SJSA1 (cell line): Measurements from ENCODE around the gene DNAH8. TPM values are rescaled to one million over a fixed set of nuclear protein-coding genes. Genes with fewer than 3 reads are reported as not detected.
"Not testable (repeated sequence)": the region's sequence is repeated elsewhere in the genome, so short reads cannot be mapped to it uniquely, and the experiment has no call there.

Experiments
- DNase-seq, 2 experiments: peaks; one replicate each; pipeline ENCODE4 v3.0.0-alpha.2; 2015 to 2020; ENCODE audit warnings: low spot score in 2 of 2, low read depth in 1 of 2
- H3K27ac ChIP-seq: fragments of 250-450 bp; sonication (Bioruptor Pico); 2 replicates; pipeline ENCODE4 v1.5.1; 2020; ENCODE audit warnings: mild to moderate bottlenecking, moderate library complexity
- H3K27me3 ChIP-seq: fragments of 250-450 bp; sonication (Bioruptor Pico); replicated peaks from 2 replicates; pipeline ENCODE4 v1.5.1; 2020; ENCODE audit warnings: mild to moderate bottlenecking, moderate library complexity
- H3K36me3 ChIP-seq: fragments of 250-450 bp; sonication (Bioruptor Pico); 2 replicates; pipeline ENCODE4 v1.5.1; 2020; ENCODE audit warnings: mild to moderate bottlenecking
- H3K4me1 ChIP-seq: fragments of 250-450 bp; sonication (Bioruptor Pico); replicated peaks from 2 replicates; pipeline ENCODE4 v1.6.1; 2021; ENCODE audit warnings: mild to moderate bottlenecking
- H3K4me3 ChIP-seq: fragments of 250-450 bp; sonication (Bioruptor Pico); 2 replicates; pipeline ENCODE4 v1.5.1; 2020; ENCODE audit warnings: mild to moderate bottlenecking
- H3K9me3 ChIP-seq: fragments of 250-450 bp; sonication (Bioruptor Pico); replicated peaks from 2 replicates; pipeline ENCODE4 v1.5.1; 2020; ENCODE audit warnings: mild to moderate bottlenecking
- total RNA-seq: library from RNA; depleted of rRNA; stranded (reverse); fragments of >200 nt; shearing (Covaris generic); gene quantifications from 2 replicates; pipeline ENCODE4 v1.2.3, GENCODE V29; 2014

The DNAH8 gene
- total RNA-seq, 1 experiment from 2014 or later, result not detected

DNA sequence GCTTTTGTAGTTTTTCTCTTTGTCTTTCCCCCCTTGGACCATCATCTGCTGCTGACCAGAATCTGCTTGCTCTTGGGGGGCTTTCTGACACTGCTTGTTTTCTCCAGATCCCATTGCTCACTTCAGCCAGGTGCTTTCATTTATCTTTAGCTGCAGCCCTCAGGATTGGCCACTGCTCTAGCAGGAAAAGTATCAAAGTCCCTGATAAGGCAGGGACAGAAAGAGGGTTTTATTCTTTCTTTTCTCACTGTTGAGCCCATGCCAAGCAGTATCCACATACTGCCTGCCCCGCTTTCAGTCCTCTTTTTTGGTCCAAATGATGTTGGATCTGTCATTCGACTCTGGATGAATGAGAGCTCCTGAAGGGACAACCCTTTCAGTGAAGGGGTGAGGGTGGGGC is 141.4 kb downstream of the DNAH8 start:
- Histone ChIP-seq H3K27me3 (peaks cover 7% of the 10 kb centered on the region), H3K9me3 (no peaks in the 10 kb centered on the region), H3K4me1 (no peaks in the 10 kb centered on the region), H3K4me3 (no peak overlapping the region), H3K36me3 (no peaks in the 10 kb centered on the region), H3K27ac (no peak overlapping the region)
- DNase-seq, result no peak

DNA sequence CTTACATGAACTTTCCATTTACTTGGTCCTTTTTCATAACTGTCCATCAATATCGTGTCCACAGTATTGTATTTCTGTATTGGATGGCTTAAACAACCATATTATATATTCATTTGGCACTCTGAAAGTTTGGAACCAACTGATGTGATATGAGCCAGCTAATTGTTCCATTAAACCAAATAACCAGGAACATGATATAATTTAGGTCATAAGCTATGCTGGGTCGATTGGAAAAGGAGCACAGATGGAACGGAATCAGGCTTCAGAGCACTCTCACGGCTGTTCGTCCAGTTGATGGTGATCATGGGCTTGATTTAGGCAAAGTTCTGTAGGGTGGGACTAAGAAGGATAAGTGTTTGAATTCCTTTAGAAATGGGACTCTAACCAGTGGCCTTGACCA is 142.7 kb downstream of the DNAH8 start:
- H3K27ac ChIP-seq, result no peak overlapping the region
- H3K27me3 ChIP-seq, result peaks cover 4% of the 10 kb centered on the region
- no peaks in the 10 kb centered on the region for H3K4me1 ChIP-seq
- H3K9me3 ChIP-seq, result no peaks in the 10 kb centered on the region
- no peaks in the 10 kb centered on the region for H3K36me3 ChIP-seq
- H3K4me3 ChIP-seq, result no peak overlapping the region
- no peak for DNase-seq

DNA sequence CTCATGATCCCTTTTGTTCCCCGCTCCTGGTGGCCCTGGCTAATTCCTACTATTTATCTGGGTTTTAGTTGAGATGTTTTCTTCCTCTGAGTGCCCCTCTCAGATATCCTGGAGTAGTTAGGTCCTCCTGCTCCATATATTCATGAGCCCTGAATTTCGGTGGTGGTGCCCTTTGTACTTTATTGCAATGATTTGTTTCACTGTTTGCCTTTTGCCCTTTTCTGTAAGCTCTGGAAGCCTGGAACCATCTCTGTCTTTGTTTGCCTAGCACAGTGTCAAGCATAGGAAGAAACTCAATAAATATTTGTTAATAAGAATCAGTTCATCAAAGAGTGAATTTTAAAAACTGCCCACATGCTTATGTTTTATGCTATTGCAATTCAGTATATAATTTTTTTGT is 144.9 kb downstream of the DNAH8 start:
- DNase-seq, result no peak
- Histone ChIP-seq H3K4me1 (no peaks in the 10 kb centered on the region), H3K4me3 (no peak overlapping the region), H3K36me3 (no peaks in the 10 kb centered on the region), H3K27me3 (peaks cover 2% of the 10 kb centered on the region), H3K27ac (no peak overlapping the region), H3K9me3 (no peaks in the 10 kb centered on the region)

DNA sequence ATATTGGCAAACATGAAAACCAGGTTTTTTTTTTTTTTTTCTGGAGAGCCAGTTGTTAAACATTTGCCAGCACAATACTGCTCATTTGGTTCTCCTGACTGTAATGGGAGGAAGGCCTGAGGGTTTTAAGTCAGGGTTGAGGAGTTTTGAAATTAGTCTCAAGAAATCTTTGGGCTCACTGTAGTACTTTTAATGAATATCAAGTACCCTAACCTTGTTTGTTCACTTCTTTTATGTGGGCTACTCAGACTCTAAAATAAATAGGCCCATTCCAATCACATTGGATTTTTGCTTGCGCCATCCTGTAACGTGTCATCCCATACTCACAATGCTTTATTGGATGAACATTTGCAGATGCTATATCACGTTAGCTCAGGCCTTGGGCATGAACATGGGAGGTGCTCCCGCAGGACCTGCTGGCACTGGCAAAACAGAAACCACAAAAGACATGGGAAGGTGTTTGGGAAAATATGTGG is 146.9 kb downstream of the DNAH8 start:
- Histone ChIP-seq H3K27me3 (no peaks in the 10 kb centered on the region; the same call in none of the 2 replicates), H3K27ac (no peak overlapping the region), H3K9me3 (no peaks in the 10 kb centered on the region), H3K4me1 (no peaks in the 10 kb centered on the region), H3K4me3 (no peak overlapping the region), H3K36me3 (no peaks in the 10 kb centered on the region)
- no peak for DNase-seq

DNA sequence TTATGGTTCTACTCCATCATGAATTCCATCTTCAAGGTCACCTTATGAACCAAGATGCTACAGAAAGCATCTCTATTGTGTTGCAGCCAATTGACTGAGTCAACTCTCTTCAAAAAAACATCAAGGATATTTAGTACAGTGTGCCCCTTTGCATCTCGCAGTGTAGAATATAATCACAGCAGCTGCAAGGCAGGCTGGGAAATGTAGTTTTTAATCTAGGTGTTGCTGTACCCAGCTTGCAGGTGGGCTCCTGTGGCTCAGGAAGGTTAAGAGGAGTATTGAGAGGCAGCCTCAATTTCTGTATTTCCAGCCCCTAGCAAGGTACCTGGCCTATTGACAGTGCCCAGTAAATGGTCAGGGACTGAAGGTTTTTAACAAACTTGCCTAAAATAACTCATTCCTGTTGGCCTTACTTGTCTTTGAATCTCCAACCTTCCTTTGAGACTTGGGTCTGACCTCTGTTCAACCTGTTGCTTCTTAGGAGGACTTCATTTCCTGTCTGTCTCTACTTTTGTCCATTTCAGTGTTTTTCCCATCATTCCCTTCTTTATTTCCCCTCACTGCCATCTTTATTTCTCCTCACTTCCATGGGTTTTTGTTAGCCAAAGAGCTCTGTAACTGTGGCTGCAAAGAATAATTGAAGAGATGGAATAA is 150.5 kb downstream of the DNAH8 start:
- no peak for DNase-seq
- Histone ChIP-seq H3K9me3 (no peaks in the 10 kb centered on the region), H3K27me3 (no peaks in the 10 kb centered on the region; the same call in 1 of the 2 replicates), H3K36me3 (no peaks in the 10 kb centered on the region), H3K4me3 (no peak overlapping the region), H3K27ac (no peak overlapping the region), H3K4me1 (no peaks in the 10 kb centered on the region)

DNA sequence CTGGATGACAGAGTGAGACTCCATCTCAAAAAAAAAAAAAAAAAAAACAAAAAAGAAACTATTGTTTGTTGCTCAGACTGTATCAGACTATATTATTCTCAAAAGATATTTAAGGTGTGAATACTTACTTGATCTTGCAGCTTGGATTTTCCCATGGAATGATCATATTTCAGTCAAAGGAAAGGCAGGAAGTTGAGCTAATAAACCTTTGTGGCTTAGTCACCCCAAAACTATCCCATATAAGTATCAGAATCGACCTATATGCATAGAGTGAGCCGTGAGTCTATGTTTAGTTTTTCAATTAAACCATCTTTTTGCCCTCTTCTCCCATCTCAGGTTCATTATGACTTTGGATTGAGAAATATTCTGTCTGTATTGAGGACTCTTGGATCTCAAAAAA is 152.6 kb downstream of the DNAH8 start:
- Histone ChIP-seq H3K27ac (no peak overlapping the region), H3K4me1 (no peaks in the 10 kb centered on the region), H3K9me3 (no peaks in the 10 kb centered on the region), H3K27me3 (peaks cover 3% of the 10 kb centered on the region; the same call in 1 of the 2 replicates), H3K36me3 (no peaks in the 10 kb centered on the region), H3K4me3 (no peak overlapping the region)
- DNase-seq, result no peak

DNA sequence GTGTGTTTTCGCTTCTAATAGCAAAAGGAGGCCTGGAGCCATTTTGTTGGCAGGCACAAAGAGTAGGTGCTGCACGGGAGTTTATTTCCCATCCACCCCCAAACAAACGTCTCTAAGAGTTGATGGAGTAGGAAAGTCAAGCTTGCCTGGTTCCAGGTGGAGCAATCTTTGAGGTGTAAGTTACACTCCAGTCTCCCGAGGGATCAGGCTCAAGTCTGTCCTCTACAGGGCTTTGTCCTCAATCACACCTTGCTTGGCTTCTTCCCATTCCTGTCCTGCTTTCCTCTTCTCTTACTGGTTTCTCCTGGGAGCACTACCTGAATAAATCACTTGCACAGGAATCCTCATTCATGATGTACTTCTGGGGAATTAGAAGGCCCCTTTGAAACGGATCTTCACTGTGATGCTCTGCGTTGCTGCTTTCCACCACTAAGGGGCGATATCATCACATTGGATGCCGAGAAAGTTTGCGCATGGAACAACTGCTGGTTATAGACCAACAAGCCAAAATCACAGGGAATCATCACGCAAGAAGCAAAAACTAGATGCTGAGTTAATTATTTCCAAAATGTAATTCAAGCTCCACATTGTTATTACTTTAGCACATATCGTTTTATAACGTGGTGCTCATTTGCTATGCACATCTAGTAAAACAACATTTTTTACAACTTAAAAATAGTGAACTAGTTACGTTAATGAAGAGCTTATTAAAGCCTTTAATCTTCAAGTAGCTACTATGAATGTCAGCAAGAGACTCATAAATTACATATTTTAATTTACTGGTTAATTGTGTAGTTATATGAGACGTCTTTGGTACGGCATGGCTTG is 156.8 kb downstream of the DNAH8 start:
- Histone ChIP-seq H3K4me1 (no peaks in the 10 kb centered on the region), H3K27ac (no peak overlapping the region), H3K9me3 (no peaks in the 10 kb centered on the region), H3K36me3 (no peaks in the 10 kb centered on the region), H3K4me3 (no peak overlapping the region), H3K27me3 (peaks cover 7% of the 10 kb centered on the region; the same call in 1 of the 2 replicates)
- DNase-seq, result peak; percentile 15 to 47

DNA sequence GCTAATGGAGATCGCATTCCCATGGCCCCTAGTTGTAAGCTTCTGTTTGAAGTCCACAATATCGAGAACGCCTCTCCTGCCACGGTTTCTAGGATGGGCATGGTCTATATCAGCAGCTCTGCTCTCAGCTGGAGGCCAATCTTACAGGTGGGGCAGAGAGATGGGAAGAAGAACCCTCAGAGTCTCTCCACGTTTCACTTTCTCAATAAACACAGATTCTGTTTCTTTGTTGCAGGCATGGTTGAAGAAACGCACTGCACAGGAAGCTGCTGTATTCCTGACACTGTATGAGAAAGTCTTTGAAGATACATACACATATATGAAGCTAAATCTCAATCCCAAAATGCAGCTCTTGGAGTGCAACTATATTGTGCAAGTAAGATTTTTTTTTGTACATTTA is 157.9 kb downstream of the DNAH8 start:
- H3K36me3 ChIP-seq, result no peaks in the 10 kb centered on the region
- no peak for DNase-seq
- no peaks in the 10 kb centered on the region for H3K4me1 ChIP-seq
- H3K4me3 ChIP-seq, result no peak overlapping the region
- no peak overlapping the region for H3K27ac ChIP-seq
- H3K27me3 ChIP-seq, result peaks cover 12% of the 10 kb centered on the region; the same call in 1 of the 2 replicates
- no peaks in the 10 kb centered on the region for H3K9me3 ChIP-seq

DNA sequence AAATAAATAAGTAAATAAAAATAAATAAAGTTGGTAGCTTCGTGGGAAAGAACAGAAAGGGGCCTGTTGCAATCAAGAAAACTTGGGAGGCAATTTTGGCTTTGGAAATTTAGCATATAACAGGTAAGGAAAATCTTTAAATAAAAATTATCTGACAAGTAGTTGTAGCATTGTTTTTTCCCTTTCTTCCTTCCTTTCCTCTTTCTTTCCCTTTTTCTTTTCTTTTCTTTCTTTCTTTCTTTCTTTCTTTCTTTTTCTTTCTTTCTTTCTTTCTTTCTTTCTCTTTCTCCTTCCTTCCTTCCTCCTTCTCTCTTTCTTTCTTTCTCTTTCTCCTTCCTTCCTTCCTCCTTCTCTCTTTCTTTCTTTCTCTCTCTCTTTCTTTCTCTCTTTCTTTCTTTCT is 158.7 kb downstream of the DNAH8 start:
- H3K9me3 ChIP-seq, DNase-seq, H3K36me3 ChIP-seq, H3K4me1 ChIP-seq, H3K4me3 ChIP-seq, H3K27ac ChIP-seq: not testable (repeated sequence)
- peaks cover 17% of the 10 kb centered on the region for H3K27me3 ChIP-seq

DNA sequence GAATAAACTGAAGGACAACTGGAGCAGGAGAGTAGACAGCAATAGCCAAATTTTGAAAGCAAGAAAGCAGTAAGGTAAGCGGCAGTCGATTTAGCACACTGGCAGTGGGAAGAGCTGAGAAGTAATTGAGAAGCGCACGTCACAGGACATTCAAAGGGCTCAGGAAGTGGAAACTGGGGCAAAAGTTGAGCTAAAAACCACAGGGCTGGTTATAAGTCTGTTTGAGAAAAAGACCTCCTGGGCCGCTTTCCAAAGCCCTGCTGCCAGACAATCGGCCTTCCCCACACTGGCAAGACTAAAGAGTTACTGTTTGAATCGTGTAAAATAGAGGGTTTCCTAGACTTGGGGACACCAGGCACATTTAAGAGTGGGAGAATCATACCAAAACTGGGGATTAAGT is 161.4 kb downstream of the DNAH8 start:
- Histone ChIP-seq H3K4me3 (no peak overlapping the region), H3K4me1 (no peaks in the 10 kb centered on the region), H3K27ac (no peak overlapping the region), H3K9me3 (no peaks in the 10 kb centered on the region), H3K27me3 (peaks cover 17% of the 10 kb centered on the region), H3K36me3 (no peaks in the 10 kb centered on the region)
- no peak for DNase-seq

DNA sequence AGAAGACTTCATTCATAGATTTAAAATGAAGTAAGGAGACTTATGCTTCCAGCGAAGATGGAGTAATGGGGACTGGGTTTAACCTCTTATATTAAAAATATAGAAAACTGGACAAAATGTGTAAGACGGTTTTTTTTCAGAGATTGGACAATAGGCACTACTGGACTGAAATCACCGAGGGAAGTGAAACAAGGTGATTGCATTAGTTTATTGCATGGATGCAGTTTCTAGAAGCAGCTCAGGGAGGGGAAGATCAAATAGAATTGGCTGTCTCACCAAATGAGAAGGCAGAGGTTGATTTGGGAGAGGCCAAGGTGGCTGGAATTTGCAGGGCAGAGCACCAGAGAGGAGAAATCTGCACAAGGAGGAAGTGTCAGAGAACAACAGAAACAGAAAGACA is 162.6 kb downstream of the DNAH8 start:
- Histone ChIP-seq H3K36me3 (no peaks in the 10 kb centered on the region), H3K4me1 (no peaks in the 10 kb centered on the region), H3K27ac (no peak overlapping the region), H3K4me3 (no peak overlapping the region), H3K27me3 (peaks cover 14% of the 10 kb centered on the region; the same call in 1 of the 2 replicates), H3K9me3 (no peaks in the 10 kb centered on the region)
- no peak for DNase-seq

DNA sequence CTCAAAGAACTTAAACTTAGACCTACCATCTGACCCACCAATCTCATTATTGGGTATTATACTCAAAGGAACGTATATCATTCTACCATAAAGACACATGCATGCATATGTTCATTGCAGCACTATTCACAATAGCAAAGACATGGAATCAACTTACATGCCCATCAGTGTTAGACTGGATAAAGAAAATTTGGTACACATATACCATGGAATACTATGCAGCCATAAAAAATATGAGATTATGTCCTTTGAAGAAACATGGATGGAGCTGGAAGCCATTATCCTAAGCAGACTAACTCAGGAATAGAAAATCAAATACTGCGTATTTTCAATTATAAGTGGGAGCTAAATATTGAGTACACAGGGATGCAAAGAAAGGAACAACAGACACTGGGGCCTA is 167.0 kb downstream of the DNAH8 start:
- no peak for DNase-seq
- Histone ChIP-seq H3K9me3 (no peaks in the 10 kb centered on the region), H3K36me3 (no peaks in the 10 kb centered on the region), H3K4me1 (no peaks in the 10 kb centered on the region), H3K27me3 (peaks cover 14% of the 10 kb centered on the region; the same call in 1 of the 2 replicates), H3K4me3 (no peak overlapping the region), H3K27ac (no peak overlapping the region)

DNA sequence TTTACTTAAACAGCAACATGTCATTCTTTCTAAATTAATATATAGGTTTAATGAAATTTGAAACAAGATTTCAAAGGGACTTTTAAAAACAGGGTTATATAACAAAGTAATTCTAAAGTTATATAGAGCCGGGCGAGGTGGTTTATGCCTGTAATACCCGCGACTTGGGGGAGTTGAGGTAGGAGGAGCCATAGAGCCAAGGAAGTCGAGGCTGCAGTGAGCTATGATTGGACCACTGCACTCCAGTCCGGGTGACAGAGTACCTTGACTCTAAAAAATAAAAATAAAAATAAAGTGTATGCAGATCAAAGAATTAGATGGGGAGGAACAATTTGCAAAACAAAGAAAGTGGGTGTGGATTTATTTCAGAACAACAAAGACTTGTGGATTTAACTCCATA is 182.4 kb downstream of the DNAH8 start:
- H3K4me3 ChIP-seq, result no peak overlapping the region
- H3K27me3 ChIP-seq, result no peaks in the 10 kb centered on the region
- H3K4me1 ChIP-seq, result no peaks in the 10 kb centered on the region
- no peak overlapping the region for H3K27ac ChIP-seq
- H3K36me3 ChIP-seq, result no peaks in the 10 kb centered on the region
- H3K9me3 ChIP-seq, result no peaks in the 10 kb centered on the region
- DNase-seq, result no peak

DNA sequence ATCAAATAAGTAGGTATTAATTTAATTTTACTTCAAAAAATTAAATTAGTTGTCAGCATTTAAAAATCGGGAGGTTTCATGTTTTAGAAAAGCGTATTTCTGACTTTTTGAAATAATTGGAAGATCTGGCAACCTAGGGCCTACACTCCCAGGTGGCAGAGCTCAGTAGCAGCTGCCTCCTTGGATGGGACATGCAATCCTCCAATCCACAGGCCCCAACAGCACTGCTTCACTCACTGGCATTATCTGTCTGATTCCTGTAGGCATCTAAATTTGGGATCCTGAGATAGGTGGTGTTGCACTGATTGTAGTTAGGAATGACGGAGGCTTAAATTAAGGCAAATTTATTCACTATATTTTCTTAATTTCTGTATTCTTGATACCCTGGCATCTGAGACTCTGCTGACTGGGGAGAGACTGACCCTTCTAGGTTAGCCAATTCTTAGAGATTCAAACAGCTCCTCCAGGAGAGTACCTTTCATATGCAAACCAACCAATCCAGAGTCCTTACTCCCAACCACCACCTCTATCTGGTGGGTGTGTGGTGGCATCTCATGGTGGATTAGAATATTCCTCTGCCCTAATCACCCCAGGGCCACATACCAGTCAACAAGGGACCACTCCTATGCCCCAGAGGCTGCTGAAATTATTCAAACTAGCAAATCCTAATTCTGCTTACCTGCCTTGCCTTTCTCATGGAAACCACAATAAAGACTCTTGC is 186.9 kb downstream of the DNAH8 start:
- Histone ChIP-seq H3K4me3 (no peak overlapping the region), H3K36me3 (no peaks in the 10 kb centered on the region), H3K27me3 (no peaks in the 10 kb centered on the region), H3K9me3 (no peaks in the 10 kb centered on the region), H3K27ac (no peak overlapping the region), H3K4me1 (no peaks in the 10 kb centered on the region)
- DNase-seq, result no peak
